Liver (tissue), 9 donors: ENCODE data around the gene MYOM3. TPM values are rescaled to one million over a fixed set of nuclear protein-coding genes. Genes with fewer than 3 reads are reported as not detected.

Source experiments
- DNase-seq: peaks from one replicate; pipeline ENCODE4 v3.0.0-alpha.2; 2017; ENCODE audit warnings: low spot score
- H3K27ac ChIP-seq, 2 donors: one replicate each; pipeline ENCODE4 v1.7.0; 2013; ENCODE audit warnings: inconsistent platforms in 2 of 2, low read length in 2 of 2, control low read depth in 1 of 2, low read depth in 1 of 2, mild to moderate bottlenecking in 1 of 2
- H3K27me3 ChIP-seq, 4 donors: one replicate each; pipeline versions ENCODE4 v1.6.1 to v1.7.0; 2013; ENCODE audit warnings: low read length in 3 of 4, inconsistent platforms in 1 of 4, mild to moderate bottlenecking in 1 of 4, moderate library complexity in 1 of 4; ENCODE audit not compliant: control insufficient read depth in 4 of 4, insufficient read depth in 4 of 4
- H3K36me3 ChIP-seq, 4 donors: one replicate each; pipeline versions ENCODE4 v1.6.1 to v1.7.0; 2013; ENCODE audit warnings: low read length in 3 of 4, mild to moderate bottlenecking in 3 of 4, low read depth in 1 of 4, moderate library complexity in 1 of 4; ENCODE audit not compliant: control insufficient read depth in 4 of 4, insufficient read depth in 3 of 4
- H3K4me1 ChIP-seq, 4 donors: one replicate each; pipeline versions ENCODE4 v1.6.1 to v1.7.0; 2013; ENCODE audit warnings: low read length in 3 of 4, mild to moderate bottlenecking in 3 of 4, moderate library complexity in 1 of 4; ENCODE audit not compliant: control insufficient read depth in 4 of 4, insufficient read depth in 4 of 4
- H3K4me3 ChIP-seq, 3 donors: one replicate each; pipeline versions ENCODE4 v1.6.1 to v1.7.0; 2013; ENCODE audit warnings: low read length in 3 of 3, control low read depth in 1 of 3, low read depth in 1 of 3, mild to moderate bottlenecking in 1 of 3
- H3K9ac ChIP-seq, 2 donors: one replicate each; pipeline ENCODE4 v1.7.0; 2013; ENCODE audit warnings: low read length in 2 of 2, mild to moderate bottlenecking in 2 of 2, moderate library complexity in 2 of 2, control low read depth in 1 of 2, low read depth in 1 of 2
- H3K9me3 ChIP-seq, 4 donors: one replicate each; pipeline versions ENCODE4 v1.6.1 to v1.7.0; 2013; ENCODE audit warnings: low read length in 3 of 4; ENCODE audit not compliant: control insufficient read depth in 4 of 4
- ATF3 ChIP-seq: IDR thresholded peaks from 2 replicates; pipeline ENCODE4 v1.6.1; 2016; ENCODE audit warnings: antibody characterized with exemption
- EGR1 ChIP-seq, 2 donors: IDR thresholded peaks; 2 replicates each; pipeline ENCODE4 v1.6.1; 2016 to 2018; ENCODE audit warnings: antibody characterized with exemption in 2 of 2, low read depth in 2 of 2
- GABPA ChIP-seq, 2 donors: IDR thresholded peaks in 1 of 2; conservative IDR thresholded peaks in 1 of 2; 2 replicates each; pipeline ENCODE4 v1.6.1; 2016; ENCODE audit warnings: antibody characterized with exemption in 2 of 2, mild to moderate bottlenecking in 1 of 2, moderate library complexity in 1 of 2
- HNF4G ChIP-seq: IDR thresholded peaks from 2 replicates; pipeline ENCODE4 v1.6.1; 2016; ENCODE audit warnings: antibody characterized with exemption
- JUND ChIP-seq, 2 donors: IDR thresholded peaks; 2 replicates each; pipeline ENCODE4 v1.6.1; 2016; ENCODE audit warnings: antibody characterized with exemption in 2 of 2
- NR2F2 ChIP-seq: IDR thresholded peaks from 2 replicates; pipeline ENCODE4 v1.6.1; 2016; ENCODE audit warnings: antibody characterized with exemption
- RAD21 ChIP-seq, 2 donors: IDR thresholded peaks; 2 replicates each; pipeline ENCODE4 v1.6.1; 2016; ENCODE audit warnings: antibody characterized with exemption in 2 of 2, mild to moderate bottlenecking in 2 of 2
- REST ChIP-seq: IDR thresholded peaks from 2 replicates; pipeline ENCODE4 v1.6.1; 2016; ENCODE audit warnings: antibody characterized with exemption, mild to moderate bottlenecking
- RXRA ChIP-seq, 2 donors: IDR thresholded peaks; 2 replicates each; pipeline ENCODE4 v1.6.1; 2017 to 2018; ENCODE audit warnings: antibody characterized with exemption in 2 of 2, mild to moderate bottlenecking in 1 of 2
- SP1 ChIP-seq: IDR thresholded peaks from 2 replicates; pipeline ENCODE4 v1.6.1; 2018; ENCODE audit warnings: antibody characterized with exemption, mild to moderate bottlenecking
- TAF1 ChIP-seq: conservative IDR thresholded peaks from 2 replicates; pipeline ENCODE4 v1.6.1; 2016; ENCODE audit warnings: antibody characterized with exemption, mild to moderate bottlenecking
- YY1 ChIP-seq: IDR thresholded peaks from 2 replicates; pipeline ENCODE4 v1.6.1; 2016; ENCODE audit warnings: antibody characterized with exemption, mild to moderate bottlenecking
- WGBS: extraction: QIAGEN DNeasy Blood & Tissue Kit; methylation state at CpG from one replicate; pipeline ENCODE4 v1.1.7; 2013; 5-methylcytosine and 5-hydroxymethylcytosine counted together
- polyA plus RNA-seq, 2 donors: library from polyadenylated mRNA; stranded (reverse) in 1 of 2; unstranded in 1 of 2; fragments of 200-250 nt in 1 of 2; fragments of >200 nt in 1 of 2; fragmentation: Nextera tagmentation in 1 of 2; extraction: Ambion mirVana in 1 of 2; gene quantifications; one replicate each; pipeline versions ENCODE4 v1.2.1 to v1.2.3, GENCODE V29; 2013 to 2015
- total RNA-seq, 2 donors: library from RNA; depleted of rRNA; stranded (reverse); fragments of >200 nt; gene quantifications; one replicate each; pipeline ENCODE4 v1.2.3, GENCODE V29; 2014
- TF ChIP-seq, protein P1 (sequence below): IDR thresholded peaks from 2 replicates; pipeline ENCODE4 v1.6.1; 2016; ENCODE audit warnings: antibody characterized with exemption
- TF ChIP-seq, protein P2 (sequence below): IDR thresholded peaks from 2 replicates; pipeline ENCODE4 v1.6.1; 2016; ENCODE audit warnings: antibody characterized with exemption
- TF ChIP-seq, protein P3 (sequence below): fragments of 150-350 bp; IDR thresholded peaks from 2 replicates; pipeline ENCODE4 v1.5.1; 2017; ENCODE audit warnings: improper control_type of control experiment, low read depth, low read length; ENCODE audit not compliant: missing input control
- donor health status: healthy.
- donor health status: healthy.
- donor health status: healthy.
- donor health status: healthy.
- donor health status: healthy.

Gene MYOM3
- total and polyA plus RNA-seq, 4 donors, result 0.01 to 0.17 (median 0.05) TPM; not detected in 1

DNA sequence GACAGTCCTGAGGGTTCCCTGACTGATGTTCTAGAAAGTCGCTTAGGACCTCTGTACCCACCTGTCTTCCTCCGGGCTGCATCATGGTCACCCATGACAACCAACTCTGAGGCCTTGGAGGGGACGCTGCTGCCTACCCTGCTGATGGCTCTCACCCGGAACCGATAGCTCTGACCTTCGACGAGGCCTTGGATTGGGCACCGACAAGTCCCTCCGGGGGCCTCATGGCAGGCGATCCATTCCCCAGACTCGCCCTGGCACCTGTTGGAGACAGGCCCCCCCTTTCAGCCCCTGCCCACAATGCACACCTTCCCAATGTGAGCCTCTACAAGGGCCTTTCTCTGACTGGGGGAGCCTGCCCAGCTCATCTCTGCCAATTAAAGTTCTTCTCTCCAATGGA lies 21.2 kb downstream of the MYOM3 start:
- no peaks in the 10 kb centered on the region for H3K4me1 ChIP-seq
- no peak for DNase-seq
- H3K9ac ChIP-seq, result no peak overlapping the region
- H3K9me3 ChIP-seq, result no peaks in the 10 kb centered on the region
- no peaks in the 10 kb centered on the region for H3K36me3 ChIP-seq
- H3K27ac ChIP-seq, result no peak overlapping the region
- H3K4me3 ChIP-seq, result no peak overlapping the region
- 97% methylated on average over 11 of the region's 11 CpGs for WGBS
- TF ChIP-seq, protein P1, sequence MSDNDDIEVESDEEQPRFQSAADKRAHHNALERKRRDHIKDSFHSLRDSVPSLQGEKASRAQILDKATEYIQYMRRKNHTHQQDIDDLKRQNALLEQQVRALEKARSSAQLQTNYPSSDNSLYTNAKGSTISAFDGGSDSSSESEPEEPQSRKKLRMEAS, result no peak
- TF ChIP-seq ATF3 (no peak), NR2F2 (no peak), EGR1 (IDR thresholded peaks at IDR 0.05; ENCODE audit: low read depth in 2 of 2) (no peak), TAF1 (no peak), GABPA (IDR thresholded peaks at IDR 0.05 in 1 of 2, conservative IDR thresholded peaks at IDR 0.05 in 1 of 2) (no peak), SP1 (no peak), REST (no peak), RAD21 (IDR thresholded peaks at IDR 0.05) (no peak), YY1 (no peak)
- TF ChIP-seq, protein P2, sequence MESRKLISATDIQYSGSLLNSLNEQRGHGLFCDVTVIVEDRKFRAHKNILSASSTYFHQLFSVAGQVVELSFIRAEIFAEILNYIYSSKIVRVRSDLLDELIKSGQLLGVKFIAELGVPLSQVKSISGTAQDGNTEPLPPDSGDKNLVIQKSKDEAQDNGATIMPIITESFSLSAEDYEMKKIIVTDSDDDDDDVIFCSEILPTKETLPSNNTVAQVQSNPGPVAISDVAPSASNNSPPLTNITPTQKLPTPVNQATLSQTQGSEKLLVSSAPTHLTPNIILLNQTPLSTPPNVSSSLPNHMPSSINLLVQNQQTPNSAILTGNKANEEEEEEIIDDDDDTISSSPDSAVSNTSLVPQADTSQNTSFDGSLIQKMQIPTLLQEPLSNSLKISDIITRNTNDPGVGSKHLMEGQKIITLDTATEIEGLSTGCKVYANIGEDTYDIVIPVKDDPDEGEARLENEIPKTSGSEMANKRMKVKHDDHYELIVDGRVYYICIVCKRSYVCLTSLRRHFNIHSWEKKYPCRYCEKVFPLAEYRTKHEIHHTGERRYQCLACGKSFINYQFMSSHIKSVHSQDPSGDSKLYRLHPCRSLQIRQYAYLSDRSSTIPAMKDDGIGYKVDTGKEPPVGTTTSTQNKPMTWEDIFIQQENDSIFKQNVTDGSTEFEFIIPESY, result no peak
- TF ChIP-seq, protein P3, sequence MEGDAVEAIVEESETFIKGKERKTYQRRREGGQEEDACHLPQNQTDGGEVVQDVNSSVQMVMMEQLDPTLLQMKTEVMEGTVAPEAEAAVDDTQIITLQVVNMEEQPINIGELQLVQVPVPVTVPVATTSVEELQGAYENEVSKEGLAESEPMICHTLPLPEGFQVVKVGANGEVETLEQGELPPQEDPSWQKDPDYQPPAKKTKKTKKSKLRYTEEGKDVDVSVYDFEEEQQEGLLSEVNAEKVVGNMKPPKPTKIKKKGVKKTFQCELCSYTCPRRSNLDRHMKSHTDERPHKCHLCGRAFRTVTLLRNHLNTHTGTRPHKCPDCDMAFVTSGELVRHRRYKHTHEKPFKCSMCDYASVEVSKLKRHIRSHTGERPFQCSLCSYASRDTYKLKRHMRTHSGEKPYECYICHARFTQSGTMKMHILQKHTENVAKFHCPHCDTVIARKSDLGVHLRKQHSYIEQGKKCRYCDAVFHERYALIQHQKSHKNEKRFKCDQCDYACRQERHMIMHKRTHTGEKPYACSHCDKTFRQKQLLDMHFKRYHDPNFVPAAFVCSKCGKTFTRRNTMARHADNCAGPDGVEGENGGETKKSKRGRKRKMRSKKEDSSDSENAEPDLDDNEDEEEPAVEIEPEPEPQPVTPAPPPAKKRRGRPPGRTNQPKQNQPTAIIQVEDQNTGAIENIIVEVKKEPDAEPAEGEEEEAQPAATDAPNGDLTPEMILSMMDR, result no peak
- H3K27me3 ChIP-seq, result no peaks in the 10 kb centered on the region

GRCh38 chr1:24089743-24090555 lies 22.0 kb downstream of the MYOM3 start:
- H3K27me3 ChIP-seq, result no peaks in the 10 kb centered on the region
- no peaks in the 10 kb centered on the region for H3K9me3 ChIP-seq
- no peak overlapping the region for H3K4me3 ChIP-seq
- H3K36me3 ChIP-seq, result no peaks in the 10 kb centered on the region
- TF ChIP-seq RXRA (IDR thresholded peaks at IDR 0.05) (no peak), HNF4G (no peak), YY1 (no peak), JUND (IDR thresholded peaks at IDR 0.05) (no peak)
- TF ChIP-seq, protein P3, result no peak
- DNase-seq, result no peak
- 91% methylated on average over 14 of the region's 14 CpGs for WGBS
- no peak overlapping the region for H3K27ac ChIP-seq
- H3K9ac ChIP-seq, result no peak overlapping the region
- no peaks in the 10 kb centered on the region for H3K4me1 ChIP-seq
